Common myeloid progenitor, CD34-positive (primary cell): ENCODE results near the gene SMPD4. TPM values are rescaled to one million over a fixed set of nuclear protein-coding genes. Genes with fewer than 3 reads are reported as not detected.
"Not testable (repeated sequence)": the region's sequence is repeated elsewhere in the genome, so short reads cannot be mapped to it uniquely, and the experiment has no call there.

Source experiments
- CTCF ChIA-PET: fragments of 350-600 bp; sonication (Branson Sonifier 250); formaldehyde crosslinking; loops from one replicate; lab custom pipeline; 2021; ENCODE audit warnings: antibody characterized with exemption; lab: Charles Lee
- POLR2A ChIA-PET: fragments of 350-600 bp; sonication (Branson Sonifier 250); formaldehyde crosslinking; loops from one replicate; lab custom pipeline; 2021; ENCODE audit warnings: antibody characterized with exemption; lab: Charles Lee
- DNase-seq, 3 donors: peaks; one replicate each; pipeline versions ENCODE4 v3.0.0 to v3.0.0-alpha.2; 2013
- H3K27ac ChIP-seq, 2 experiments: 1 replicate in 1 of 2; 2 replicates in 1 of 2; pipeline ENCODE4 v1.7.0; 2013; ENCODE audit warnings: inconsistent platforms in 2 of 2, low read length in 2 of 2, mild to moderate bottlenecking in 2 of 2, low read depth in 1 of 2, moderate library complexity in 1 of 2; ENCODE audit not compliant: severe bottlenecking in 2 of 2, insufficient read depth in 1 of 2, poor library complexity in 1 of 2
- H3K27me3 ChIP-seq, 5 experiments: replicated peaks in 2 of 5; 1 replicate in 3 of 5; 2 replicates in 2 of 5; pipeline versions ENCODE4 v1.6.1 to v1.7.0; 2013; ENCODE audit warnings: low read length in 4 of 5, mild to moderate bottlenecking in 2 of 5, moderate library complexity in 2 of 5, inconsistent platforms in 1 of 5; ENCODE audit not compliant: insufficient read depth in 5 of 5, control insufficient read depth in 4 of 5
- H3K36me3 ChIP-seq, 4 experiments: 1 replicate in 2 of 4; 2 replicates in 2 of 4; pipeline versions ENCODE4 v1.6.1 to v1.7.0; 2013; ENCODE audit warnings: low read length in 3 of 4, control low read depth in 1 of 4, mild to moderate bottlenecking in 1 of 4; ENCODE audit not compliant: control insufficient read depth in 4 of 4, insufficient read depth in 4 of 4
- H3K4me1 ChIP-seq, 4 experiments: 1 replicate in 3 of 4; 2 replicates in 1 of 4; pipeline versions ENCODE4 v1.6.1 to v1.7.1; 2013; ENCODE audit warnings: low read length in 3 of 4, mild to moderate bottlenecking in 3 of 4, control low read depth in 1 of 4, inconsistent platforms in 1 of 4, moderate library complexity in 1 of 4; ENCODE audit not compliant: control insufficient read depth in 4 of 4, insufficient read depth in 4 of 4; ENCODE audit errors: control extremely low read depth in 1 of 4
- H3K4me3 ChIP-seq, 7 experiments: 1 replicate in 4 of 7; 2 replicates in 3 of 7; pipeline versions ENCODE4 v1.5.1 to v1.7.0; 2013; ENCODE audit warnings: mild to moderate bottlenecking in 7 of 7, low read length in 6 of 7, moderate library complexity in 6 of 7, inconsistent platforms in 2 of 7, low read depth in 2 of 7, control low read depth in 1 of 7; ENCODE audit not compliant: insufficient read depth in 4 of 7, control insufficient read depth in 1 of 7; ENCODE audit errors: extremely low read depth in 1 of 7
- H3K9me3 ChIP-seq, 5 experiments: 1 replicate in 4 of 5; 2 replicates in 1 of 5; pipeline versions ENCODE4 v1.6.1 to v1.7.1; 2013; ENCODE audit warnings: low read length in 4 of 5, mild to moderate bottlenecking in 2 of 5, inconsistent platforms in 1 of 5, low read depth in 1 of 5, moderate library complexity in 1 of 5; ENCODE audit not compliant: control insufficient read depth in 4 of 5, insufficient read depth in 2 of 5; ENCODE audit errors: control extremely low read depth in 1 of 5
- WGBS: methylation state at CpG from one replicate; pipeline ENCODE4 v1.1.5; 2013; ENCODE audit not compliant: insufficient coverage; 5-methylcytosine and 5-hydroxymethylcytosine counted together
- polyA plus RNA-seq: library from polyadenylated mRNA; unstranded; fragments of 120-200 nt; gene quantifications from one replicate; pipeline ENCODE4 v1.2.1, GENCODE V29; 2013

SMPD4 gene
- polyA plus RNA-seq, result 30.8 TPM

- Histone ChIP-seq H3K9me3 (no peaks in the 10 kb centered on the region), H3K4me1 (peaks cover 0 to 24% (median 23%) of the 10 kb centered on the region in 4 experiments), H3K4me3 (peak within 1 kb of the TSS; percentile 74 to 99 (median 94)), H3K36me3 (peaks cover 3 to 13% (median 5%) of the 10 kb centered on the region in 4 experiments), H3K27ac (peak within 1 kb of the TSS; percentile 70 to 91), H3K27me3 (no peaks in the 10 kb centered on the region)
- POLR2A ChIA-PET, result interaction anchor here (1.2 kb wide), 1 partner anchor 161 kb away, joined by 4 read pairs; the partner anchor contains the start of gene IMP4
- CTCF ChIA-PET, result no interaction called here
- DNase-seq, result peak; percentile 95 to 97 (median 97)
- WGBS, result 0% methylated on average over 29 of the region's 55 CpGs
Measured at GRCh38 chr2:130181325-130181879, at the start of gene SMPD4. Gene SMPD4 (minus strand): TSS chr2:130181602. CDS start chr2:130176592, 5,010 bp downstream.

DNA sequence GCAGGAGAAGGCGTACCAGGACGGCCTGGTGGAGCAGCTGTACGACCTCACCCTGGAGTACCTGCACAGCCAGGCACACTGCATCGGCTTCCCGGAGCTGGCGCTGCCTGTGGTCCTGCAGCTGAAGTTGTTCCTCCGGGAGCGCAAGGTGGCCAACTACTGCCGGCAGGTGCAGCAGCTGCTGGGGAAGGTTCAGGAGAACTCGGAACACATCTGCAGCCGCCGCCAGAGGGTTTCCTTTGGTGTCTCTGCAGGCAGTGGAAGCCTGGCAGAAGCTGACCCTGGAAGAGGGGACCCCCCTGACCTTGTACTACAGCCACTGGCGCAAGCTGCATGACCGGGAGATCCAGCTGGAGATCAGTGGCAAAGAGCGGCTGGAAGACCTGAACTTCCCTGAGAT, 49.5 kb upstream of the SMPD4 start:
- H3K9me3 ChIP-seq, result peaks cover 0 to 11% (median 0%) of the 10 kb centered on the region in 5 experiments
- DNase-seq, H3K27ac ChIP-seq, H3K4me3 ChIP-seq, H3K36me3 ChIP-seq, POLR2A ChIA-PET, H3K4me1 ChIP-seq, H3K27me3 ChIP-seq, CTCF ChIA-PET: not testable (repeated sequence)
- 96% methylated on average over 10 of the region's 15 CpGs for WGBS

DNA sequence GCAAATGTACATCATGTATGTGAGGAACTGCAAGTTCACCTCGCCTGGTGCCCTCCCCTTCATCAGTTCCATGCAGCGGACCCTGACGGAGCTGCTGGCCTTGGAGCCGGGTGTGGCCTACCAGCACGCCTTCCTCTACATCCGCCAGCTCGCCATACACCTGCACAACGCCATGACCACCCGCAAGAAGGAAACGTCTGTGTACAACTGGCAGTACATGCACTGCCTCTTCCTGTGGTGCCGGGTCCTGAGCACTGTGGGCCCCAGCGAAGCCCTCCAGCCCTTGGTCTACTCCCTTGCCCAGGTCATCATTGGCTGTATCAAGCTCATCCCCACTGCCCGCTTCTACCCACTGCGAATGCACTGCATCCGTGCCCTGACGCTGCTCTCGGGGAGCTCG, 49.0 kb upstream of the SMPD4 start:
- 95% methylated on average over 10 of the region's 18 CpGs for WGBS
- POLR2A ChIA-PET, H3K4me1 ChIP-seq, DNase-seq, H3K27ac ChIP-seq, H3K4me3 ChIP-seq, CTCF ChIA-PET, H3K27me3 ChIP-seq, H3K36me3 ChIP-seq: not testable (repeated sequence)
- H3K9me3 ChIP-seq, result peaks cover 0 to 11% (median 0%) of the 10 kb centered on the region in 5 experiments

GRCh38 chr2:130229161-130229510, 47.7 kb upstream of the SMPD4 start:
- H3K36me3 ChIP-seq, CTCF ChIA-PET, H3K27me3 ChIP-seq, H3K4me1 ChIP-seq, POLR2A ChIA-PET, H3K27ac ChIP-seq: not testable (repeated sequence)
- H3K9me3 ChIP-seq, result peaks cover 0 to 11% (median 0%) of the 10 kb centered on the region in 5 experiments
- 33% methylated on average over 30 of the region's 48 CpGs for WGBS
- DNase-seq, result peak; percentile 9 to 76 (median 58)
- peak overlapping the region in 1 of 7 experiments; percentile 35 for H3K4me3 ChIP-seq

GRCh38 chr2:130228467-130229160, 47.2 kb upstream of the SMPD4 start:
- DNase-seq, POLR2A ChIA-PET, H3K27me3 ChIP-seq, CTCF ChIA-PET, H3K27ac ChIP-seq, H3K36me3 ChIP-seq, H3K4me3 ChIP-seq, H3K4me1 ChIP-seq: not testable (repeated sequence)
- H3K9me3 ChIP-seq, result peaks cover 0 to 11% (median 0%) of the 10 kb centered on the region in 5 experiments
- 78% methylated on average over 58 of the region's 69 CpGs for WGBS

DNA sequence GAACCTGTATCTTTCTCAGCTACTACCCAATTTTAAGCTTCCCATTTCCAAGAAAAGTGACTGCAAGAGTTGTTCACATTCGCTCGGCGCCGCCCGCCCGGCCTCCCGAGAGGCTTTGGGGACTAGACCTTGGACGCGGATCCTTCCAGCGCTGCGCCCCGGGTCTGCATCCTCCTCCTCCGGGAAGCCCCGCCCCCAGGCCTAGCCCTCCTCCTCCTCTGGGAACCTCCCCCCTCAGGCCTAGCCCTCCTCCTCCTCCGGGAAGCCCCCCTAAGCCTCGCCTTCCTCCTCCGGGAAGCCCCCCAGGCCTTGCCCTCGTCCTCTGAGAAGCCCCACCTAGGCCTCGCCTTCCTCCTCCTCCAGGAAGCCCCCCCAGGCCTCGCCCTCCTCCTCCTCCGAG, 46.6 kb upstream of the SMPD4 start:
- CTCF ChIA-PET, H3K27ac ChIP-seq, H3K27me3 ChIP-seq, H3K4me3 ChIP-seq, H3K4me1 ChIP-seq, POLR2A ChIA-PET, H3K36me3 ChIP-seq, DNase-seq: not testable (repeated sequence)
- WGBS, result 95% methylated on average over 12 of the region's 21 CpGs
- H3K9me3 ChIP-seq, result peaks cover 0 to 11% (median 0%) of the 10 kb centered on the region in 5 experiments

DNA sequence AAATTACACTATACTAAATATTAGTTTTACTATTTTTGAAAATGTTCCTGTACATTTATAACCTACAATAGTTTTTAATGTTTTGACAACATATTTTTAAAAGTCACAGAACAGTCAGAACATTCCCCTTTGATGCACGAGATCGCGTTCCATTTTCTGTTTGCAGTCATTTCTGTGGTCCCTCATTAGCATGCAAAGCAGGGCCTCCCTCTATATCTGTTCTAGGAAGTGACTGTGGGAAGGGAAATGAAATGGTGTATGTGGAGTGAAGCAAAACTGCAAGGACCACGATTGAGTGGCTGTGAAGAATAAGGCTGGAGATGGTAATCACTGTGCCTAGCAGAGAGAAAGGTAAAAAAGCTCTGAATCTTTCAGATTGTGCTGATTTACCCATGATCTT, 41.1 kb upstream of the SMPD4 start:
- H3K9me3 ChIP-seq, DNase-seq, H3K4me3 ChIP-seq, H3K4me1 ChIP-seq, H3K27me3 ChIP-seq, H3K36me3 ChIP-seq, POLR2A ChIA-PET, H3K27ac ChIP-seq: not testable (repeated sequence)
- CTCF ChIA-PET, result interaction anchor here (0.7 kb wide), 1 partner anchor 40 kb away, joined by 3 read pairs; no protein-coding TSS in a partner anchor
- WGBS, result no CpG with 5 or more reads among the region's 4 CpGs
